HEK293 (cell line): ENCODE data around the gene CEP120.

ENCODE experiments used
- HOXD13 ChIP-seq: sonication (generic); formaldehyde crosslinking; IDR thresholded peaks from 2 replicates; pipeline ENCODE4 v1.8.0; 2022; ENCODE audit warnings: missing genetic modification reagents, borderline replicate concordance
- KLF16 ChIP-seq: fragments of 450-650 bp; formaldehyde crosslinking; IDR thresholded peaks from 2 replicates; pipeline ENCODE4 v1.5.1; 2017; ENCODE audit warnings: missing biosample characterization, missing genetic modification characterization
- MZF1 ChIP-seq: fragments of 450-650 bp; formaldehyde crosslinking; IDR thresholded peaks from 2 replicates; pipeline ENCODE4 v1.5.1; 2017; ENCODE audit warnings: missing biosample characterization, missing genetic modification characterization, borderline replicate concordance
- SCRT2 ChIP-seq: fragments of 450-650 bp; formaldehyde crosslinking; IDR thresholded peaks from 2 replicates; pipeline ENCODE4 v1.5.1; 2016; ENCODE audit warnings: missing biosample characterization, missing genetic modification characterization
- SP3 ChIP-seq: fragments of 450-650 bp; formaldehyde crosslinking; IDR thresholded peaks from 2 replicates; pipeline ENCODE4 v1.5.1; 2016; ENCODE audit warnings: missing biosample characterization, missing genetic modification characterization
- TCF7L2 ChIP-seq: IDR thresholded peaks from 2 replicates; pipeline ENCODE4 v1.6.1; 2011; ENCODE audit warnings: low read depth, mild to moderate bottlenecking, inconsistent platforms, low read length, moderate library complexity, borderline replicate concordance
- TRIM28 ChIP-seq: IDR thresholded peaks from 2 replicates; pipeline ENCODE4 v1.6.1; 2011; ENCODE audit warnings: low read length, control low read depth, borderline replicate concordance
- WT1 ChIP-seq: fragments of 450-650 bp; formaldehyde crosslinking; IDR thresholded peaks from 2 replicates; pipeline ENCODE4 v1.5.1; 2016; ENCODE audit warnings: missing biosample characterization, missing genetic modification characterization
- YY2 ChIP-seq: fragments of 450-650 bp; formaldehyde crosslinking; IDR thresholded peaks from 2 replicates; pipeline ENCODE4 v1.5.1; 2016; ENCODE audit warnings: missing biosample characterization, missing genetic modification characterization
- ZBTB1 ChIP-seq: fragments of 450-650 bp; formaldehyde crosslinking; IDR thresholded peaks from 2 replicates; pipeline ENCODE4 v1.5.1; 2016; ENCODE audit warnings: missing biosample characterization, missing genetic modification characterization
- ZFP37 ChIP-seq: fragments of 450-650 bp; formaldehyde crosslinking; IDR thresholded peaks from 2 replicates; pipeline ENCODE4 v1.5.1; 2016; ENCODE audit warnings: missing biosample characterization, missing genetic modification characterization
- ZNF174 ChIP-seq: fragments of 450-650 bp; formaldehyde crosslinking; IDR thresholded peaks from 2 replicates; pipeline ENCODE4 v1.5.0; 2017; ENCODE audit warnings: missing biosample characterization, mild to moderate bottlenecking, missing genetic modification characterization
- ZNF2 ChIP-seq: fragments of 450-650 bp; formaldehyde crosslinking; IDR thresholded peaks from 2 replicates; pipeline ENCODE4 v1.5.1; 2016; ENCODE audit warnings: missing biosample characterization, missing genetic modification characterization
- ZNF239 ChIP-seq: fragments of 450-650 bp; formaldehyde crosslinking; IDR thresholded peaks from 2 replicates; pipeline ENCODE4 v1.5.1; 2016; ENCODE audit warnings: missing biosample characterization, missing genetic modification characterization
- ZNF24 ChIP-seq: fragments of 450-650 bp; formaldehyde crosslinking; IDR thresholded peaks from 2 replicates; pipeline ENCODE4 v1.5.1; 2016; ENCODE audit warnings: missing biosample characterization, missing genetic modification characterization
- ZNF274 ChIP-seq, 2 experiments: fragments of 200-500 bp in 1 of 2; fragments of 450-650 bp in 1 of 2; sonication (Bioruptor generic) in 1 of 2; formaldehyde crosslinking in 1 of 2; IDR thresholded peaks; 2 replicates each; pipeline versions ENCODE4 v1.5.1 to v1.6.1; 2014 to 2016; ENCODE audit warnings: borderline replicate concordance in 1 of 2, inconsistent platforms in 1 of 2, low read length in 1 of 2, missing biosample characterization in 1 of 2, missing genetic modification characterization in 1 of 2
- ZNF366 ChIP-seq: fragments of 450-650 bp; formaldehyde crosslinking; conservative IDR thresholded peaks from 2 replicates; pipeline ENCODE4 v1.5.1; 2016; ENCODE audit warnings: missing biosample characterization, missing genetic modification characterization
- ZNF426 ChIP-seq: fragments of 450-650 bp; formaldehyde crosslinking; IDR thresholded peaks from 2 replicates; pipeline ENCODE4 v1.5.1; 2017; ENCODE audit warnings: missing biosample characterization, missing genetic modification characterization, mild to moderate bottlenecking, inconsistent platforms, moderate library complexity
- ZNF433 ChIP-seq: fragments of 450-650 bp; formaldehyde crosslinking; IDR thresholded peaks from 2 replicates; pipeline ENCODE4 v1.5.1; 2016; ENCODE audit warnings: missing biosample characterization, missing genetic modification characterization, low read depth
- ZNF510 ChIP-seq: fragments of 450-650 bp; formaldehyde crosslinking; IDR thresholded peaks from 2 replicates; pipeline ENCODE4 v1.5.1; 2018; ENCODE audit warnings: mild to moderate bottlenecking, missing genetic modification characterization, missing biosample characterization; ENCODE audit not compliant: insufficient replicate concordance
- ZNF600 ChIP-seq: fragments of 450-650 bp; formaldehyde crosslinking; IDR thresholded peaks from 2 replicates; pipeline ENCODE4 v1.5.1; 2016; ENCODE audit warnings: missing biosample characterization, missing genetic modification characterization
- ZNF623 ChIP-seq: fragments of 450-650 bp; formaldehyde crosslinking; IDR thresholded peaks from 2 replicates; pipeline ENCODE4 v1.5.1; 2016; ENCODE audit warnings: missing biosample characterization, missing genetic modification characterization
- ZNF658 ChIP-seq: fragments of 450-650 bp; formaldehyde crosslinking; IDR thresholded peaks from 2 replicates; pipeline ENCODE4; 2016; ENCODE audit warnings: missing biosample characterization, missing genetic modification characterization
- ZNF664 ChIP-seq: fragments of 450-650 bp; formaldehyde crosslinking; IDR thresholded peaks from 2 replicates; pipeline ENCODE4 v1.5.1; 2016; ENCODE audit warnings: missing biosample characterization, missing genetic modification characterization
- ZNF747 ChIP-seq: fragments of 450-650 bp; formaldehyde crosslinking; IDR thresholded peaks from 2 replicates; pipeline ENCODE4 v1.5.1; 2016; ENCODE audit warnings: missing biosample characterization, missing genetic modification characterization
- ZNF777 ChIP-seq: fragments of 450-650 bp; formaldehyde crosslinking; IDR thresholded peaks from 2 replicates; pipeline ENCODE4 v1.5.1; 2017; ENCODE audit warnings: missing biosample characterization, missing genetic modification characterization, borderline replicate concordance
- ZNF830 ChIP-seq: fragments of 450-650 bp; IDR thresholded peaks from 2 replicates; pipeline ENCODE4 v1.5.0; 2018; ENCODE audit warnings: missing biosample characterization, missing genetic modification characterization, low read depth, mild to moderate bottlenecking, moderate library complexity
- TF ChIP-seq, protein P1 (sequence below): fragments of 450-650 bp; IDR thresholded peaks from 2 replicates; pipeline ENCODE4 v1.5.1; 2018; ENCODE audit warnings: missing biosample characterization, missing genetic modification characterization
- TF ChIP-seq, protein P2 (sequence below): fragments of 450-650 bp; formaldehyde crosslinking; IDR thresholded peaks from 2 replicates; pipeline ENCODE4 v1.5.1; 2016; ENCODE audit warnings: missing biosample characterization, missing genetic modification characterization
- TF ChIP-seq, protein P3 (sequence below): fragments of 450-650 bp; formaldehyde crosslinking; IDR thresholded peaks from 2 replicates; pipeline ENCODE4 v1.5.1; 2016; ENCODE audit warnings: missing biosample characterization, missing genetic modification characterization
- TF ChIP-seq, protein P4 (sequence below): fragments of 450-650 bp; formaldehyde crosslinking; IDR thresholded peaks from 2 replicates; pipeline ENCODE4 v1.5.1; 2016; ENCODE audit warnings: missing biosample characterization, missing genetic modification characterization

The CEP120 gene

DNA sequence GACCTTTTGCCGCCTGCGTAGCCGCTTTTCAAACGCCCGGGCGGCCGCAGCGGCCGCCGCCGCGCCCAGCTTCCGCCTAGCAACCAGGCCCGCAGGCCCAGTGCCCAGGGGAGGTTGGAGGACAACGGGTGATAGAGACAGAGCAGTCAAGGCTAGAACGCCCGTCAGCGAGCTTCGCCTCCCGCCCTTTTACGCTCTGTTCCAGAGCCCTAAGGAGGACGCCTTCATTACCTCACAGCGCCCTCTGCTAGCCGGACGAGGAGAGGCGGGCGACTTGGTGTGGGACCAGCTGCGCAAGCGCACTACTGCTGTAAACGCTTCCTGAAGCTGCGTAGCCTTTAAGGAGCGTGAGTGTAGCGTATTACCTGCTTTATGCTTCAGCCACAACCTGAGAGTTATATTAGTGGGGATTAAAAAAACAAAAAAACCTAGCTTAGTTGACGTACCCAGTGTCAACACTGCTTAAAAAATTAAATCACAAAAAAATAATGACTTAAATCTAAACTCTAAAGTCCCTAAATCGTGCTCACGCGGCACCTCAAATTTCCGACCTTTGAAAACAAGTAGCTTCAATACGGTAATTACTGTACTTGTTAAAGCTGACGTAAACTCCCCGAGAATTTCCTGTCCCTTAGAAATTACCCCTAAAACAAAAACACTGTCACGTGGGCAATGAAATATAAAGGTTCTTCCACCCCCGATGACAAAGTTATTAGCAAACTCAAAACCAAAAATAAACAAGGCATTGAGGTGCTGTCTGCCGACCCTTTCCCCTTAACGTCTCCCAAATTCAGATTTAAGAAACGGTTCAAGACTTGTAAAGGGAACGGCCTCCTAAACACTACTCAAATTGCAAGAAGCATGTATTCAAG, at the start of gene CEP120 (continued):
- TF ChIP-seq, protein P1, sequence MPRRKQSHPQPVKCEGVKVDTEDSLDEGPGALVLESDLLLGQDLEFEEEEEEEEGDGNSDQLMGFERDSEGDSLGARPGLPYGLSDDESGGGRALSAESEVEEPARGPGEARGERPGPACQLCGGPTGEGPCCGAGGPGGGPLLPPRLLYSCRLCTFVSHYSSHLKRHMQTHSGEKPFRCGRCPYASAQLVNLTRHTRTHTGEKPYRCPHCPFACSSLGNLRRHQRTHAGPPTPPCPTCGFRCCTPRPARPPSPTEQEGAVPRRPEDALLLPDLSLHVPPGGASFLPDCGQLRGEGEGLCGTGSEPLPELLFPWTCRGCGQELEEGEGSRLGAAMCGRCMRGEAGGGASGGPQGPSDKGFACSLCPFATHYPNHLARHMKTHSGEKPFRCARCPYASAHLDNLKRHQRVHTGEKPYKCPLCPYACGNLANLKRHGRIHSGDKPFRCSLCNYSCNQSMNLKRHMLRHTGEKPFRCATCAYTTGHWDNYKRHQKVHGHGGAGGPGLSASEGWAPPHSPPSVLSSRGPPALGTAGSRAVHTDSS (tag by site-specific recombination), result no peak
- TF ChIP-seq, protein P2, sequence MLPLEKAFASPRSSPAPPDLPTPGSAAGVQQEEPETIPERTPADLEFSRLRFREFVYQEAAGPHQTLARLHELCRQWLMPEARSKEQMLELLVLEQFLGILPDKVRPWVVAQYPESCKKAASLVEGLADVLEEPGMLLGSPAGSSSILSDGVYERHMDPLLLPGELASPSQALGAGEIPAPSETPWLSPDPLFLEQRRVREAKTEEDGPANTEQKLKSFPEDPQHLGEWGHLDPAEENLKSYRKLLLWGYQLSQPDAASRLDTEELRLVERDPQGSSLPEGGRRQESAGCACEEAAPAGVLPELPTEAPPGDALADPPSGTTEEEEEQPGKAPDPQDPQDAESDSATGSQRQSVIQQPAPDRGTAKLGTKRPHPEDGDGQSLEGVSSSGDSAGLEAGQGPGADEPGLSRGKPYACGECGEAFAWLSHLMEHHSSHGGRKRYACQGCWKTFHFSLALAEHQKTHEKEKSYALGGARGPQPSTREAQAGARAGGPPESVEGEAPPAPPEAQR (tag by site-specific recombination), result no peak
- TF ChIP-seq ZNF510 (tag by site-specific recombination) (no peak), ZNF366 (tag by site-specific recombination) (peak; percentile 29; the same call in 1 of the 2 replicates), ZNF664 (0 out of 2 replicates have a peak, but pooled peaks have one; percentile 16), ZNF433 (tag by site-specific recombination) (no peak), WT1 (no peak; the same call in 1 of the 2 replicates), SP3 (tag by site-specific recombination) (peak; percentile 54; the same call in 1 of the 2 replicates), MZF1 (tag by site-specific recombination) (peak; percentile 82; the same call in 1 of the 2 replicates), ZFP37 (tag by site-specific recombination) (no peak), YY2 (tag by site-specific recombination) (peak; percentile 46; the same call in 1 of the 2 replicates), KLF16 (0 out of 2 replicates have a peak, but pooled peaks have one; percentile 12), ZNF274 (IDR thresholded peaks at IDR 0.05; ENCODE audit: low read length) (no peak), ZNF274 (tag by site-specific recombination; IDR thresholded peaks at IDR 0.05; ENCODE audit: borderline replicate concordance) (no peak), ZNF777 (no peak), ZBTB1 (tag by site-specific recombination) (no peak), ZNF24 (tag by site-specific recombination) (0 out of 2 replicates have a peak, but pooled peaks have one; percentile 34), ZNF239 (no peak; the same call in 1 of the 2 replicates), ZNF623 (tag by site-specific recombination) (peak; percentile 6; the same call in 1 of the 2 replicates), ZNF658 (tag by site-specific recombination) (no peak), SCRT2 (tag by site-specific recombination) (peak; percentile 54), ZNF426 (tag by site-specific recombination) (no peak), ZNF830 (tag by site-specific recombination) (no peak), ZNF2 (tag by site-specific recombination) (peak; percentile 41; the same call in 1 of the 2 replicates), ZNF600 (tag by site-specific recombination) (peak; percentile 87), ZNF174 (tag by site-specific recombination) (no peak), TRIM28 (peak; percentile 90), TCF7L2 (no peak), ZNF747 (tag by site-specific recombination) (no peak), HOXD13 (CRISPR knock-in tag) (0 out of 2 replicates have a peak, but pooled peaks have one; percentile 60)
- TF ChIP-seq, protein P3, sequence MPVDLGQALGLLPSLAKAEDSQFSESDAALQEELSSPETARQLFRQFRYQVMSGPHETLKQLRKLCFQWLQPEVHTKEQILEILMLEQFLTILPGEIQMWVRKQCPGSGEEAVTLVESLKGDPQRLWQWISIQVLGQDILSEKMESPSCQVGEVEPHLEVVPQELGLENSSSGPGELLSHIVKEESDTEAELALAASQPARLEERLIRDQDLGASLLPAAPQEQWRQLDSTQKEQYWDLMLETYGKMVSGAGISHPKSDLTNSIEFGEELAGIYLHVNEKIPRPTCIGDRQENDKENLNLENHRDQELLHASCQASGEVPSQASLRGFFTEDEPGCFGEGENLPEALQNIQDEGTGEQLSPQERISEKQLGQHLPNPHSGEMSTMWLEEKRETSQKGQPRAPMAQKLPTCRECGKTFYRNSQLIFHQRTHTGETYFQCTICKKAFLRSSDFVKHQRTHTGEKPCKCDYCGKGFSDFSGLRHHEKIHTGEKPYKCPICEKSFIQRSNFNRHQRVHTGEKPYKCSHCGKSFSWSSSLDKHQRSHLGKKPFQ, result no peak
- TF ChIP-seq, protein P4, sequence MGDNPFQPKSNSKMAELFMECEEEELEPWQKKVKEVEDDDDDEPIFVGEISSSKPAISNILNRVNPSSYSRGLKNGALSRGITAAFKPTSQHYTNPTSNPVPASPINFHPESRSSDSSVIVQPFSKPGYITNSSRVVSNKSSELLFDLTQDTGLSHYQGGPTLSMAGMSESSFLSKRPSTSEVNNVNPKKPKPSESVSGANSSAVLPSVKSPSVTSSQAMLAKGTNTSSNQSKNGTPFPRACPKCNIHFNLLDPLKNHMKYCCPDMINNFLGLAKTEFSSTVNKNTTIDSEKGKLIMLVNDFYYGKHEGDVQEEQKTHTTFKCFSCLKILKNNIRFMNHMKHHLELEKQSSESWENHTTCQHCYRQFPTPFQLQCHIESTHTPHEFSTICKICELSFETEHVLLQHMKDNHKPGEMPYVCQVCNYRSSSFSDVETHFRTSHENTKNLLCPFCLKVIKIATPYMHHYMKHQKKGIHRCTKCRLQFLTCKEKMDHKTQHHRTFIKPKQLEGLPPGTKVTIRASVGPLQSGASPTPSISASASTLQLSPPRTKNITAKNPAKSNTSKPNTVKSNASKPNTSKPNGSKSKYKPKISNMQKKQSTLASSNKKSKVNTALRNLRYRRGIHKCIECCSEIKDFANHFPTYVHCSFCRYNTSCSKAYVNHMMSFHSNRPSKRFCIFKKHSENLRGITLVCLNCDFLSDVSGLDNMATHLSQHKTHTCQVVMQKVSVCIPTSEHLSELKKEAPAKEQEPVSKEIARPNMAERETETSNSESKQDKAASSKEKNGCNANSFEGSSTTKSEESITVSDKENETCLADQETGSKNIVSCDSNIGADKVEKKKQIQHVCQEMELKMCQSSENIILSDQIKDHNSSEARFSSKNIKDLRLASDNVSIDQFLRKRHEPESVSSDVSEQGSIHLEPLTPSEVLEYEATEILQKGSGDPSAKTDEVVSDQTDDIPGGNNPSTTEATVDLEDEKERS, result no peak
